ENCODE results near the gene GCNT2.

GRCh38 chr6:10557913-10558312, 36.8 kb downstream of the GCNT2 start:
- no peak for TF ChIP-seq CTCF (IDR thresholded peaks at IDR 0.05)
- TF ChIP-seq POLR2A (IDR thresholded peaks at IDR 0.05; ENCODE audit: low read depth) = no peak
- no peak for TF ChIP-seq POLR2AphosphoS5 (IDR thresholded peaks at IDR 0.05)
- TF ChIP-seq EP300 (IDR thresholded peaks at IDR 0.05) = no peak
